ENCODE results near the gene TCERG1L.

GRCh38 chr10:131102676-131103075 is 208.8 kb downstream of the TCERG1L start:
- TF ChIP-seq CTCF (IDR thresholded peaks at IDR 0.05; ENCODE audit: poor library complexity), result no peak
- no peak for TF ChIP-seq EZH2 (IDR thresholded peaks at IDR 0.05; ENCODE audit: borderline replicate concordance)
- TF ChIP-seq EZH2phosphoT487 (IDR thresholded peaks at IDR 0.05; ENCODE audit: low read depth, severe bottlenecking, unreplicated experiment), result no peak
